Endothelial cell of umbilical vein (primary cell): ENCODE data around the gene SAMD4A. TPM values are rescaled to one million over a fixed set of nuclear protein-coding genes. Genes with fewer than 3 reads are reported as not detected.

Experiments used
- BruUV-seq: library from RNA; stranded (reverse); fragments of 400-500 nt; replicated peaks from 2 replicates; lab custom pipeline; 2021; lab: Mats Ljungman, UMichigan
- CTCF ChIA-PET: fragments of 300-600, 350-600 bp; sonication (Branson Sonifier 250); formaldehyde crosslinking; loops from one replicate; lab custom pipeline; 2021; ENCODE audit warnings: antibody characterized with exemption, inconsistent platforms; lab: Charles Lee
- POLR2A ChIA-PET: fragments of 300-600, 350-600 bp; sonication (Branson Sonifier 250); formaldehyde crosslinking; loops from one replicate; lab custom pipeline; 2021; ENCODE audit warnings: antibody characterized with exemption, inconsistent platforms; lab: Charles Lee
- DNase-seq: peaks from one replicate; pipeline ENCODE4 v3.0.0-alpha.2; 2011; ENCODE audit warnings: low read depth, low spot score
- FAIRE-seq: peaks from 2 replicates; lab custom pipeline; 2011; peaks lifted over from hg19 to GRCh38; lab: Jason Lieb, UNC
- H2AFZ ChIP-seq: 2 replicates; pipeline ENCODE4 v1.6.0; 2012; ENCODE audit warnings: low read depth, low read length, control low read depth, inconsistent platforms
- H3K27ac ChIP-seq: 2 replicates; pipeline ENCODE4 v1.5.1; 2011; ENCODE audit warnings: low read depth, mild to moderate bottlenecking, control low read depth, low read length, moderate library complexity; ENCODE audit not compliant: insufficient read depth
- H3K27me3 ChIP-seq, 2 experiments: 2 replicates each; pipeline versions ENCODE4 v1.6.0 to v1.6.1; 2011; ENCODE audit warnings: low read length in 2 of 2, mixed read lengths in 1 of 2; ENCODE audit not compliant: control insufficient read depth in 2 of 2, insufficient read depth in 2 of 2
- H3K36me3 ChIP-seq, 2 experiments: 2 replicates in 1 of 2; 3 replicates in 1 of 2; pipeline ENCODE4 v1.5.1; 2011; ENCODE audit warnings: low read length in 2 of 2, mild to moderate bottlenecking in 1 of 2, moderate library complexity in 1 of 2; ENCODE audit not compliant: control insufficient read depth in 2 of 2, insufficient read depth in 2 of 2; ENCODE audit errors: extremely low read depth in 1 of 2
- H3K4me1 ChIP-seq: 3 replicates; pipeline ENCODE4 v1.5.1; 2011; ENCODE audit warnings: mild to moderate bottlenecking, low read length; ENCODE audit not compliant: control insufficient read depth, insufficient read depth; ENCODE audit errors: extremely low read depth
- H3K4me2 ChIP-seq: 2 replicates; pipeline ENCODE4 v1.6.1; 2011; ENCODE audit warnings: low read length, control low read depth, mixed read lengths; ENCODE audit not compliant: insufficient read depth
- H3K4me3 ChIP-seq, 3 experiments: fragments of 200-600 bp in 1 of 3; sonication (generic), shearing (Covaris generic) in 1 of 3; replicated peaks in 1 of 3; 2 replicates each; pipeline ENCODE4 v1.5.1; 2011 to 2016; ENCODE audit warnings: control low read depth in 3 of 3, low read length in 3 of 3, mild to moderate bottlenecking in 2 of 3, inconsistent platforms in 1 of 3, low read depth in 1 of 3, moderate library complexity in 1 of 3; ENCODE audit not compliant: insufficient read depth in 1 of 3
- H3K79me2 ChIP-seq: 2 replicates; pipeline ENCODE4 v1.6.0; 2012; ENCODE audit warnings: low read length, inconsistent platforms; ENCODE audit not compliant: control insufficient read depth, insufficient read depth
- H3K9ac ChIP-seq: replicated peaks from 2 replicates; pipeline ENCODE3; 2011; ENCODE audit warnings: low read length, control low read depth; ENCODE audit not compliant: insufficient read depth; ENCODE audit errors: extremely low read depth
- H3K9me1 ChIP-seq: replicated peaks from 3 replicates; pipeline ENCODE4 v1.6.0; 2011; ENCODE audit warnings: mild to moderate bottlenecking, low read length; ENCODE audit not compliant: control insufficient read depth, insufficient read depth; ENCODE audit errors: extremely low read depth
- H3K9me3 ChIP-seq: replicated peaks from 2 replicates; pipeline ENCODE4 v1.5.1; 2012; ENCODE audit warnings: low read length, inconsistent platforms; ENCODE audit not compliant: control insufficient read depth, insufficient read depth
- H4K20me1 ChIP-seq: replicated peaks from 2 replicates; pipeline ENCODE3; 2011; ENCODE audit warnings: mild to moderate bottlenecking, low read length; ENCODE audit not compliant: control insufficient read depth, insufficient read depth; ENCODE audit errors: extremely low read depth
- EZH2 ChIP-seq: IDR thresholded peaks from 2 replicates; pipeline ENCODE4 v1.6.1; 2012; ENCODE audit warnings: borderline replicate concordance, low read depth, mild to moderate bottlenecking, moderate library complexity, low read length, inconsistent platforms; ENCODE audit not compliant: severe bottlenecking
- FOS ChIP-seq: IDR thresholded peaks from 2 replicates; pipeline ENCODE4 v1.6.1; 2011; ENCODE audit warnings: mild to moderate bottlenecking, low read length, moderate library complexity, borderline replicate concordance; ENCODE audit not compliant: insufficient read depth
- GATA2 ChIP-seq: IDR thresholded peaks from 2 replicates; pipeline ENCODE4 v1.7.0; 2011; ENCODE audit warnings: low read depth, mild to moderate bottlenecking, moderate library complexity, mixed read lengths, low read length; ENCODE audit not compliant: insufficient read length, insufficient read depth
- JUN ChIP-seq: IDR thresholded peaks from 2 replicates; pipeline ENCODE4 v1.6.1; 2011; ENCODE audit warnings: borderline replicate concordance, low read depth; ENCODE audit not compliant: insufficient read length, insufficient read depth
- MYC ChIP-seq: IDR thresholded peaks from one replicate; pipeline ENCODE4 v1.6.1; 2011; ENCODE audit warnings: mild to moderate bottlenecking, low read depth, low read length
- POLR2A ChIP-seq: IDR thresholded peaks from 2 replicates; pipeline ENCODE4 v1.6.1; 2012; ENCODE audit warnings: low read depth, mild to moderate bottlenecking, control low read depth, low read length
- POLR2AphosphoS5 ChIP-seq: IDR thresholded peaks from 2 replicates; pipeline ENCODE4 v1.6.1; 2012; ENCODE audit warnings: low read depth, mild to moderate bottlenecking, control low read depth, low read length, moderate library complexity; ENCODE audit not compliant: insufficient read depth
- dilution Hi-C: fragments of 300-500 bp; cut with MboI; formaldehyde crosslinking; loops from one replicate; pipeline ENCODE4 v1.15.0; 2019; ENCODE audit warnings: low sequenced_read_pairs; ENCODE audit not compliant: extremely low pct_ligation_motif_present
- intact Hi-C: fragments of 100-400 bp; cut with micrococcal nuclease; formaldehyde crosslinking; loops from one replicate; pipeline ENCODE4 v1.10.0; 2022
- polyA plus RNA-seq, 4 experiments: library from polyadenylated mRNA; depleted of rRNA in 3 of 4; stranded (reverse) in 3 of 4; unstranded in 1 of 4; fragments of >200 nt; gene quantifications; 2 replicates each; pipeline versions ENCODE4 v1.2.1 to v1.2.3, GENCODE V29; 2011 to 2012; ENCODE audit warnings: missing spikeins in 1 of 4
- total RNA-seq: library from RNA; stranded (reverse); gene quantifications from 2 replicates; pipeline ENCODE4 v1.2.3, GENCODE V29; 2021
- TF ChIP-seq, protein P1 (sequence below): IDR thresholded peaks from 2 replicates; pipeline ENCODE4 v1.6.1; 2011; ENCODE audit not compliant: insufficient read depth, insufficient read length
- TF ChIP-seq, protein P2 (sequence below), 2 donors: IDR thresholded peaks; 1 replicate in 1 of 2; 2 replicates in 1 of 2; pipeline ENCODE4 v1.5.1; 2011; ENCODE audit warnings: low read length in 2 of 2, mild to moderate bottlenecking in 2 of 2, moderate library complexity in 2 of 2, control low read depth in 1 of 2, inconsistent platforms in 1 of 2, low read depth in 1 of 2; ENCODE audit not compliant: insufficient read depth in 1 of 2; ENCODE audit errors: extremely low read depth in 1 of 2

SAMD4A gene
- total and polyA plus RNA-seq, 2 donors (not counting 3 experiments of a cell fraction or from before 2014, with no cell fraction given): 37.7 to 95.3 TPM

DNA sequence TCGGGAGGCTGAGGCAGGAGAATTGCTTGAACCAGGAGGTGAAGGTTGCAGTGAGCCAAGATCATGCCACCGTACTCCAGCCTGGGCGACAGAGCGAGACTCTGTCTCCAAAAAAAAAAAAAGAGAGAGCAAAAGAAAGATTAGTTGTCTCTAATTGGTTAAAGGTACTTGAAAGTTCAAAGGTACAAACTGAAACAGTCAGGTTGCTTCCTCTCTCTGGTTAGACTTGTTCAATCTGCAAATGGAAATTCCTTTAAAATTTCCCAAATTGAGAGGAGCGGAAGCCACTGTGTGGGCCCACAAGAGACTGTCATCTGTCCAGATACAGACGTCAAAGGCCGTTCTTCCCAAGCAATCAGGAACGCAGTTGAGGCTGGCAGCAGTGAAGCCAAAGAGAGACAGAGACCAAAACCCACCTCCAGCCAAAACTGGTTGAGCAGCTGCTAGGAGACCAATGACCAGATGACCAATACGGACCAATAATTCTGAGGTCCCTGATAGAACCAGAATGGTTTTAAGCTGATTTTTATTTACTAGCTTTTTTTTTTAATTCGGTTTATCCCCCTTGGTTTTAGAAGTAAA is 272.1 kb downstream of the SAMD4A start:
- Histone ChIP-seq H3K4me2 (no peak overlapping the region), H3K9me1 (no peaks in the 10 kb centered on the region), H3K9ac (no peak overlapping the region), H3K79me2 (no peaks in the 10 kb centered on the region), H3K27ac (no peak overlapping the region), H3K36me3 (no peaks in the 10 kb centered on the region), H3K27me3 (no peaks in the 10 kb centered on the region), H3K4me3 (no peak overlapping the region), H2AFZ (no peak overlapping the region), H4K20me1 (no peaks in the 10 kb centered on the region), H3K4me1 (no peaks in the 10 kb centered on the region), H3K9me3 (no peaks in the 10 kb centered on the region)
- no TSS peak for BruUV-seq
- no peak for TF ChIP-seq GATA2
- TF ChIP-seq FOS: no peak
- TF ChIP-seq MYC: no peak
- TF ChIP-seq, protein P1, sequence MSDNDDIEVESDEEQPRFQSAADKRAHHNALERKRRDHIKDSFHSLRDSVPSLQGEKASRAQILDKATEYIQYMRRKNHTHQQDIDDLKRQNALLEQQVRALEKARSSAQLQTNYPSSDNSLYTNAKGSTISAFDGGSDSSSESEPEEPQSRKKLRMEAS: no peak
- no peak for TF ChIP-seq POLR2AphosphoS5
- TF ChIP-seq, protein P2, sequence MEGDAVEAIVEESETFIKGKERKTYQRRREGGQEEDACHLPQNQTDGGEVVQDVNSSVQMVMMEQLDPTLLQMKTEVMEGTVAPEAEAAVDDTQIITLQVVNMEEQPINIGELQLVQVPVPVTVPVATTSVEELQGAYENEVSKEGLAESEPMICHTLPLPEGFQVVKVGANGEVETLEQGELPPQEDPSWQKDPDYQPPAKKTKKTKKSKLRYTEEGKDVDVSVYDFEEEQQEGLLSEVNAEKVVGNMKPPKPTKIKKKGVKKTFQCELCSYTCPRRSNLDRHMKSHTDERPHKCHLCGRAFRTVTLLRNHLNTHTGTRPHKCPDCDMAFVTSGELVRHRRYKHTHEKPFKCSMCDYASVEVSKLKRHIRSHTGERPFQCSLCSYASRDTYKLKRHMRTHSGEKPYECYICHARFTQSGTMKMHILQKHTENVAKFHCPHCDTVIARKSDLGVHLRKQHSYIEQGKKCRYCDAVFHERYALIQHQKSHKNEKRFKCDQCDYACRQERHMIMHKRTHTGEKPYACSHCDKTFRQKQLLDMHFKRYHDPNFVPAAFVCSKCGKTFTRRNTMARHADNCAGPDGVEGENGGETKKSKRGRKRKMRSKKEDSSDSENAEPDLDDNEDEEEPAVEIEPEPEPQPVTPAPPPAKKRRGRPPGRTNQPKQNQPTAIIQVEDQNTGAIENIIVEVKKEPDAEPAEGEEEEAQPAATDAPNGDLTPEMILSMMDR (IDR thresholded peaks at IDR 0.05; ENCODE audit: extremely low read depth in 1 of 2, insufficient read depth in 1 of 2, low read depth in 1 of 2, low read length in 2 of 2): no peak
- TF ChIP-seq EZH2: no peak
- TF ChIP-seq JUN: no peak
- no peak for TF ChIP-seq POLR2A
- intact Hi-C loops (no loop called here), dilution Hi-C loops (no loop called here)
- CTCF ChIA-PET: no interaction called here
- POLR2A ChIA-PET: interaction anchor here (0.6 kb wide), 1 partner anchor 39 kb away, joined by 3 read pairs; no protein-coding TSS in a partner anchor
- FAIRE-seq (no peak), DNase-seq (no peak)
